HK-2 (cell line): ENCODE measurements around the gene PPFIA1.

Source experiments
- DNase-seq: peaks from one replicate; pipeline ENCODE4 v3.0.0-alpha.2; 2018; ENCODE audit not compliant: unreplicated experiment

Gene PPFIA1

GRCh38 chr11:70414341-70415100, 144.0 kb downstream of the PPFIA1 start:
- DNase-seq: no peak

- DNase-seq: no peak
Measured at GRCh38 chr11:70415191-70415590, 144.7 kb downstream of the PPFIA1 start.

GRCh38 chr11:70415642-70416395, 145.3 kb downstream of the PPFIA1 start:
- DNase-seq: no peak

GRCh38 chr11:70416881-70417280, 146.4 kb downstream of the PPFIA1 start:
- DNase-seq: no peak

GRCh38 chr11:70418130-70418529, 147.6 kb downstream of the PPFIA1 start:
- no peak for DNase-seq

- no peak for DNase-seq
Measured at GRCh38 chr11:70419307-70420007, 149.0 kb downstream of the PPFIA1 start.

- DNase-seq: peak; percentile 26
Measured at GRCh38 chr11:70420008-70420464, 149.5 kb downstream of the PPFIA1 start.

GRCh38 chr11:70420496-70420895, 150.0 kb downstream of the PPFIA1 start:
- no peak for DNase-seq

- no peak for DNase-seq
Measured at GRCh38 chr11:70421123-70421522, 150.6 kb downstream of the PPFIA1 start.

- DNase-seq: no peak
Measured at GRCh38 chr11:70422692-70423522, 152.4 kb downstream of the PPFIA1 start.

- peak; percentile 80 for DNase-seq
Measured at GRCh38 chr11:70423523-70424505, 153.3 kb downstream of the PPFIA1 start.

- no peak for DNase-seq
Measured at GRCh38 chr11:70424765-70425344, 154.4 kb downstream of the PPFIA1 start.

- no peak for DNase-seq
Measured at GRCh38 chr11:70427436-70427835, 156.9 kb downstream of the PPFIA1 start.

- DNase-seq: no peak
Measured at GRCh38 chr11:70428701-70429427, 158.4 kb downstream of the PPFIA1 start.

GRCh38 chr11:70429428-70429705, 158.9 kb downstream of the PPFIA1 start:
- DNase-seq: no peak

GRCh38 chr11:70429724-70430521, 159.4 kb downstream of the PPFIA1 start:
- no peak for DNase-seq

- DNase-seq: no peak
Measured at GRCh38 chr11:70430671-70431574, 160.4 kb downstream of the PPFIA1 start.

- DNase-seq: no peak
Measured at GRCh38 chr11:70431611-70432010, 161.1 kb downstream of the PPFIA1 start.
